NCI-H345 treated with DMSO at 0.1 percent for 48 hours (cell line): ENCODE results near the gene CLEC18C.
"Not testable (repeated sequence)": the region's sequence is repeated elsewhere in the genome, so short reads cannot be mapped to it uniquely, and the experiment has no call there.

Experiments
- DNase-seq: peaks from one replicate; lab custom pipeline; 2025; ENCODE audit not compliant: unreplicated experiment; lab: John Stamatoyannopoulos, UW

Gene CLEC18C

GRCh38 chr16:70204010-70204409 lies 30.4 kb downstream of the CLEC18C start:
- not testable (repeated sequence) for DNase-seq

GRCh38 chr16:70204668-70205405 lies 31.2 kb downstream of the CLEC18C start:
- not testable (repeated sequence) for DNase-seq

DNA sequence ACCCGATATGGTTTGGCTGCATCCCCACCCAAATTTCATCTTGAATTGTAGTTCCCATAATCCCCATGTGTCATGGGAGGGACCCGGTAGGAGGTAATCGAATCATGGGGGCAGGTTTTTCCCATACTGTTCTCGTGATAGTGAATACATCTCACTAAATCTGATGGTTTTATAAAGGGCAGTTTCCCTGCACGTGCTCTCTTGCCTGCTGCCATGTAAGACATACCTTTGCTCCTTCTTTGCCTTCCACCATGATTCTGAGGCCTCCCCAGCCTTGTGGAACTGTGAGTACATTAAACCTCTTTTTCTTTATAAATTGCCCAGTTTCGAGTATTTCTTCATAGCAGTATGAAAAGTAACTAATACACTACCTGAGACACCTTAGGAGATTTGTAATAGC lies 32.8 kb downstream of the CLEC18C start:
- not testable (repeated sequence) for DNase-seq

DNA sequence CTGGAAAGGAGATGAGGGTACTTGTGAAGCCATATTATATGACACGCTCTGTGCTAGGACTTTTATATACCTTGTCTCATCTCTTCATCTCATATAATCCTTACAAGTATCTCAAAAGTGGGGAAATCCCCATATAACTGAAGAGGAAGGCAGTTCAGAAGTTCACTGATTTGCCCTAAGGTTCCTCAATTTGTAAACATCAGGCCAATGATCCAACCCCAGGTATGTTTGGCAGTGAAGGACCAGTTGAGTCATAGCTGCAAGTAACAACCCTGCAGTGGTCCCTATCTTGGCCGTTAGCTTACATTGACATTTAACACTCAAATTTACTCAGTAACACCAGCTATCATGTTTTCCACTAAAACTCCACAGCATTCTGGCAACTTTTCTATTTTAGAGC lies 45.0 kb downstream of the CLEC18C start:
- not testable (repeated sequence) for DNase-seq

DNA sequence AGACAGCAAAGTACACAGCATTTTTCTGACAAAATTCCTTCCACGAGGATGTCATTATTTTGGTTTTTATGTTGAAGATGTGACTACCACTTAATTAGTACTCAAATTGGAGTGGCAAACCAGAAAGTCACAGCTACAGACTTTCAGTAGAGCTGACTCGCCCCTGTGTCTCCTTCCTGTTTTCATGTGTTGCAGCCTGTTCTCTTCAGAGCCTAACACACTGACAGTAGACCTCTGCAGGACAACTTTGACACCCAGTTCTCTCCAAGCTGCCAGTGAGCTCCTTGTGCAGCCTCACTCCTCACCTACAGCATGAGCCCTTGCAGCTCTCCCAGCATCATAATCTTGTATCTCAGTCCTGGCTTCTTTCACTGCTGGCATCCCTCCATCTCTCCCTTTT lies 49.0 kb downstream of the CLEC18C start:
- DNase-seq: not testable (repeated sequence)

DNA sequence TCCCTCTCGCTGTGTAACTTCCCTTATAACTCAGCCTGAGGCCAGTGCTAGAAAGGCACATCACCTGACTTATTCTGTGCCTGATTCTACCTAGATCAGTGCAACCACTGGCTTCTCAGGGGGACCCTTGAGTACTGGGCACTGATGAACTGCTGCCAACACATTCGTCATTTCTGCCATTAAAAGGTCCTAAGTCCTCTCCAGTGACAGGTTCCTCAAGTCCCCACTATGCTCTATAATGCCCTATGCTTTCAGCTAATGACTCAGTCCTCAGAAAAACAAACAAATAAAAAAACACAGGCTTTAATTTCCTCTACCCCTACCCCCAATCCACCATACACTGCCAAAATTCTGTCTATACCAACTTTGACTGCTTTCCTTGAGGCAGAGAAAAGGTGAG lies 49.6 kb downstream of the CLEC18C start:
- DNase-seq: not testable (repeated sequence)

- not testable (repeated sequence) for DNase-seq
Measured at GRCh38 chr16:70223971-70224513, 50.5 kb downstream of the CLEC18C start.

GRCh38 chr16:70224645-70225044 lies 51.1 kb downstream of the CLEC18C start:
- not testable (repeated sequence) for DNase-seq

DNA sequence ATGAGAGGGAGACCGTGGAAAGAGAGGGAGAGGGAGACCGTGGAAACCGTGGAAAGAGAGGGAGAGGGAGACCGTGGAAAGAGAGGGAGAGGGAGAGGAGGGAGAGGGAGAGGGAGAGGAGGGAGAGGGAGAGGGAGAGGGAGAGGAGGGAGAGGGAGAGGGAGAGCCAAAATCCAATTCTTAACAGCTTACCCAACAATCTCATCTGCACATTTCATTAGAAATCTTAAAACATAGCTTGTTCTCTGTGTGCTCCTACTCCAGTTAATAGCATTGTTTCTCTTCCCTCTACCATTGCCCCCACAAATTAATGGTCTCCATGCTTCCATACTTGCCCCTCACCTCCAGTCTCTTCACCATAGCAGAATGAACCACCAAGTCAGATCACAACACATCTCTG lies 51.8 kb downstream of the CLEC18C start:
- not testable (repeated sequence) for DNase-seq

GRCh38 chr16:70226024-70226423 lies 52.4 kb downstream of the CLEC18C start:
- DNase-seq: not testable (repeated sequence)

- DNase-seq: not testable (repeated sequence)
Measured at GRCh38 chr16:70231831-70232230, 58.2 kb downstream of the CLEC18C start.
